GM12875 (cell line): ENCODE measurements around the gene LHFPL6.

Source experiments
- H3K4me3 ChIP-seq: one replicate; pipeline ENCODE4 v1.5.1; 2011; ENCODE audit warnings: low read depth, low read length, control low read depth
- TF ChIP-seq, protein P1 (sequence below): IDR thresholded peaks from 2 replicates; pipeline ENCODE4 v1.5.1; 2011; ENCODE audit warnings: low read depth, mild to moderate bottlenecking, control low read depth, inconsistent platforms, low read length, moderate library complexity, borderline replicate concordance; ENCODE audit not compliant: insufficient read depth

The LHFPL6 gene

DNA sequence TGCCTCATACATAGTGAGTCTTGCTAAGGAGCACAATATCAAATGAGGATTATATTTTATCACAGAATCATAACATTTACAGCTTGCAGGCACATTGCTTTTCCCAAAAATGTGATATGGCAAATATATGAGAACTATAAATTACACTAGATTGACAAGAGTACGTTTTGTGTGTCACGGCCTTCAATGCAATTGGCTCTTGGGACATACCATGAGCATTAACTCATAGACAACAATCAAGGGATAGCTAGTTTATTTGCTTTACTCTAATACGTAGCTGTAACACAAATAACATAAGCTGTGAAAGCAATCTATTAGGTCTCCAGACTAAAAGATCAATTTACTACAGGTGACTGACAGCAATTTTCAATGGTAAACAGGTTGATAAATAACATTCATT, 17.8 kb downstream of the LHFPL6 start:
- no peak overlapping the region for H3K4me3 ChIP-seq
- TF ChIP-seq, protein P1, sequence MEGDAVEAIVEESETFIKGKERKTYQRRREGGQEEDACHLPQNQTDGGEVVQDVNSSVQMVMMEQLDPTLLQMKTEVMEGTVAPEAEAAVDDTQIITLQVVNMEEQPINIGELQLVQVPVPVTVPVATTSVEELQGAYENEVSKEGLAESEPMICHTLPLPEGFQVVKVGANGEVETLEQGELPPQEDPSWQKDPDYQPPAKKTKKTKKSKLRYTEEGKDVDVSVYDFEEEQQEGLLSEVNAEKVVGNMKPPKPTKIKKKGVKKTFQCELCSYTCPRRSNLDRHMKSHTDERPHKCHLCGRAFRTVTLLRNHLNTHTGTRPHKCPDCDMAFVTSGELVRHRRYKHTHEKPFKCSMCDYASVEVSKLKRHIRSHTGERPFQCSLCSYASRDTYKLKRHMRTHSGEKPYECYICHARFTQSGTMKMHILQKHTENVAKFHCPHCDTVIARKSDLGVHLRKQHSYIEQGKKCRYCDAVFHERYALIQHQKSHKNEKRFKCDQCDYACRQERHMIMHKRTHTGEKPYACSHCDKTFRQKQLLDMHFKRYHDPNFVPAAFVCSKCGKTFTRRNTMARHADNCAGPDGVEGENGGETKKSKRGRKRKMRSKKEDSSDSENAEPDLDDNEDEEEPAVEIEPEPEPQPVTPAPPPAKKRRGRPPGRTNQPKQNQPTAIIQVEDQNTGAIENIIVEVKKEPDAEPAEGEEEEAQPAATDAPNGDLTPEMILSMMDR, result no peak

GRCh38 chr13:39580881-39581575, 22.0 kb downstream of the LHFPL6 start:
- H3K4me3 ChIP-seq, result no peak overlapping the region
- TF ChIP-seq, protein P1, result no peak

- TF ChIP-seq, protein P1, result no peak
- H3K4me3 ChIP-seq, result no peak overlapping the region
Observed at GRCh38 chr13:39578821-39579291, 24.1 kb downstream of the LHFPL6 start.

- TF ChIP-seq, protein P1, result no peak
- H3K4me3 ChIP-seq, result no peak overlapping the region
Observed at GRCh38 chr13:39577838-39578491, 25.0 kb downstream of the LHFPL6 start.

DNA sequence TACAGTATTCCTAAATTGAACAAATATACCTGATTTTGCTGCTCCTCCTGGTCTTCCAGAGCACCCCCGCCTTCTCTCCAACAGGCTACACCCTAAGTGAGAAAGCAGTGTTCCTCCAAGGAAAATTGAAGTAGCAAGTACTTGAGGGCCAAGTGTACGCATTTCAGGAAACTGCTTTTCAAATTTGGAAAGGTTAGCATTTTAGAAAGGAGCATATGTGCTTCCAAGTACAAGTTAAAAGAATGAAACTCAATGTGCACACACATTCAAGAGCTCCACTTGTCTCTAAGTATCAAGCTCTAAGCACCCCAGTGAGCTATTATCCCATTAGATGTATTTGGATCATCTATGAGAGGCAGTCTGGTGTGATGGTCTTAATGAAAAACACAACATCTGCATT, 25.8 kb downstream of the LHFPL6 start:
- H3K4me3 ChIP-seq, result no peak overlapping the region
- TF ChIP-seq, protein P1, result no peak

DNA sequence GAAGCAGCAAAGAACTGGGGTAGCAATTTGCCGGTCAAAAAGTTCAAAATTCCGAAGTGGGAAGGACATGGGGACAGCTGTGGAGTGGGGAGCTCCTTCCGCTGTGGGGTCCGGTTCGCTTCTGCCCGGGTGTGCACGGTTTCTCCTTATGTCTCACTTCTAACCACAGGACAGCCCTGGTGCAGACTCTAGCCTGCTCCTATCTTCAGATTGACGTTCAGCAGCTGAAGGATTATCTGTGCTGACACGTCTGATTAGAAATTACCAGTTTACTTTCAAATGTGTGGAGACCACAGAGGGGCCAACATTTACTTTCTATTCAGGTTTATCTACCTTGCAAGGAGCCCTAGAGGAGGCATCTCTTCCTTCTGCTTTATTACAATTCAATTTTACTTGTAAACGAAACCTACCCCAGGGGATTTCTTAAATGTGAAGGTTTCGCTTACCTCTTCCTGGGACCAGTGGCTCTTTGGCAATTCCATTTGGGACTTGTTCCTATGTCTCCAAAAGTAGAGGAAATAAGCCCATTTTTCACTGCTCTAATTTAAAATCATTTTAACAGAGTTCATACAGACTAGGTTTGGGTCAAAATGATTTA, 27.3 kb downstream of the LHFPL6 start:
- H3K4me3 ChIP-seq, result no peak overlapping the region
- TF ChIP-seq, protein P1, result no peak
